Vagina (tissue), 2 donors: ENCODE measurements around the gene DIAPH2.

ENCODE experiments used
- POLR2A ChIP-seq, 2 donors: fragments of 450-650 bp; IDR thresholded peaks; one replicate each; pipeline ENCODE4 v1.6.1; 2017; ENCODE audit warnings: antibody characterized with exemption in 2 of 2, mild to moderate bottlenecking in 2 of 2, moderate library complexity in 2 of 2
- POLR2AphosphoS5 ChIP-seq, 2 donors: sonication (generic); formaldehyde crosslinking; IDR thresholded peaks; one replicate each; pipeline ENCODE4 v1.9.0; 2017; ENCODE audit warnings: antibody characterized with exemption in 2 of 2, mild to moderate bottlenecking in 2 of 2, low read depth in 1 of 2; ENCODE audit not compliant: insufficient read depth in 1 of 2
- TF ChIP-seq, protein P1 (sequence below), 3 experiments: fragments of 450-650 bp in 2 of 3; fragments of 200-600 bp in 1 of 3; sonication (generic) in 1 of 3; IDR thresholded peaks; one replicate each; pipeline ENCODE4 v1.5.1; 2017 to 2019; ENCODE audit warnings: antibody characterized with exemption in 3 of 3, mild to moderate bottlenecking in 2 of 3, moderate library complexity in 2 of 3

DNA sequence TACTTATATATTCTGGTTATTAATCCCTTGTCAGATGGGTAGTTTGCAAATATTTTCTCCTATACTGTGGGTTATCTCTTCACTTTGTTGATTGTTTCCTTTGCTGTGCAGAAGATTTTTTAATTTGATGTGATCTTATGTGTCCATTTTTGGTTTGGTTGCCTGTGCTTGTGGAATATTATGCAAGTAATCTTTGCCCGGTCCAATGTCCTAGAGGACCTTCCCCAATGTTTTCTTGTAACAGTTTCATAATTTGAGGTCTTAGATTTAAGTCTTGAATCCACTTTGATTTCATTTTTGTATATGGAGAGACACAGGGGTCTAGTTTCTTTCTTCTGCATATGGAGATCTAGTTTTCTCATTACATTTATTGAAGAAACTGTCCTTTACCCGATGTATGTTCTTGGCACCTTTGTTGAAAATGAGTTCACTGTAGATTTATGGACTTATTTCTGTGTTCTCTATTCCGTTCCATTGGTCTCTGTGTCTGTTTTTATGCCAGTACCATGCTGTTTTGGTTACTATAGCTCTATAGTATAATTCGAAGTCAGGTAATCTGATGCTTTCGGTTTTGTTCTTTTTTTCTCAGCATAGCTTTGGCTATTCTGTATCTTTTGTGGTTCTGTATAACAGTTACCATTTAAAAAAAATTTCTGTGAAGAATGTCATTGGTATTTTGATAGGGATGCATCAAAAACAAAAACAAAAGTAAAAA, 34.7 kb downstream of the DIAPH2 start:
- TF ChIP-seq, protein P1, sequence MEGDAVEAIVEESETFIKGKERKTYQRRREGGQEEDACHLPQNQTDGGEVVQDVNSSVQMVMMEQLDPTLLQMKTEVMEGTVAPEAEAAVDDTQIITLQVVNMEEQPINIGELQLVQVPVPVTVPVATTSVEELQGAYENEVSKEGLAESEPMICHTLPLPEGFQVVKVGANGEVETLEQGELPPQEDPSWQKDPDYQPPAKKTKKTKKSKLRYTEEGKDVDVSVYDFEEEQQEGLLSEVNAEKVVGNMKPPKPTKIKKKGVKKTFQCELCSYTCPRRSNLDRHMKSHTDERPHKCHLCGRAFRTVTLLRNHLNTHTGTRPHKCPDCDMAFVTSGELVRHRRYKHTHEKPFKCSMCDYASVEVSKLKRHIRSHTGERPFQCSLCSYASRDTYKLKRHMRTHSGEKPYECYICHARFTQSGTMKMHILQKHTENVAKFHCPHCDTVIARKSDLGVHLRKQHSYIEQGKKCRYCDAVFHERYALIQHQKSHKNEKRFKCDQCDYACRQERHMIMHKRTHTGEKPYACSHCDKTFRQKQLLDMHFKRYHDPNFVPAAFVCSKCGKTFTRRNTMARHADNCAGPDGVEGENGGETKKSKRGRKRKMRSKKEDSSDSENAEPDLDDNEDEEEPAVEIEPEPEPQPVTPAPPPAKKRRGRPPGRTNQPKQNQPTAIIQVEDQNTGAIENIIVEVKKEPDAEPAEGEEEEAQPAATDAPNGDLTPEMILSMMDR (IDR thresholded peaks at IDR 0.05), result no peak
- TF ChIP-seq POLR2A (IDR thresholded peaks at IDR 0.05) (no peak), POLR2AphosphoS5 (IDR thresholded peaks at IDR 0.05; ENCODE audit: insufficient read depth in 1 of 2, low read depth in 1 of 2) (no peak)
